K562 (cell line): Measurements from ENCODE around the gene ITPA. TPM values are rescaled to one million over a fixed set of nuclear protein-coding genes. Genes with fewer than 3 reads are reported as not detected.

Experiments
- ATAC-seq: fragments of 200-7000 bp; cut with Tn5 transposase; 3 replicates; pipeline ENCODE4 v1.9.1; 2020; ENCODE audit warnings: moderate library complexity
- BruUV-seq: library from RNA; stranded (reverse); fragments of 400-500 nt; replicated peaks from 2 replicates; lab custom pipeline; 2021; lab: Mats Ljungman, UMichigan
- CTCF ChIA-PET: fragments of 300-600 bp; formaldehyde crosslinking; extraction: SDS; loops from one replicate; lab custom pipeline; 2021; ENCODE audit warnings: low intra/inter-chr PET ratio; lab: Yijun Ruan, JAX
- POLR2A ChIA-PET: fragments of 300-600, 350-650 bp; sonication (Branson Sonifier 250); formaldehyde crosslinking; extraction: SDS; loops from one replicate; lab custom pipeline; 2021; ENCODE audit warnings: antibody characterized with exemption, inconsistent platforms; lab: Yijun Ruan, JAX
- DNase-seq, 4 experiments: peaks; one replicate each; pipeline versions ENCODE4 v3.0.0 to v3.0.0-alpha.2; 2011 to 2018; ENCODE audit warnings: low spot score in 3 of 4, mixed read lengths in 3 of 4; ENCODE audit errors: extremely low read depth in 1 of 4
- FAIRE-seq: peaks from 2 replicates; lab custom pipeline; 2011; peaks lifted over from hg19 to GRCh38; lab: Jason Lieb, UNC
- H2AFZ ChIP-seq: 2 replicates; pipeline ENCODE4 v1.6.0; 2011; ENCODE audit warnings: low read depth, low read length, control low read depth, inconsistent platforms
- H3K27ac ChIP-seq: fragments of 200-600 bp; 3 replicates; pipeline ENCODE4 v1.8.0; 2011; ENCODE audit warnings: low read depth, mild to moderate bottlenecking, control low read depth, inconsistent platforms, low read length, moderate library complexity, mixed read lengths; ENCODE audit errors: extremely low read depth
- H3K27me3 ChIP-seq, 2 experiments: fragments of 300-600 bp in 1 of 2; 2 replicates in 1 of 2; 3 replicates in 1 of 2; pipeline versions ENCODE4 v1.6.0 to v1.8.0; 2011; ENCODE audit warnings: inconsistent platforms in 2 of 2, low read length in 2 of 2, mild to moderate bottlenecking in 1 of 2, mixed read lengths in 1 of 2, moderate library complexity in 1 of 2; ENCODE audit not compliant: control insufficient read depth in 2 of 2, insufficient read depth in 2 of 2
- H3K36me3 ChIP-seq: fragments of 300-600 bp; 3 replicates; pipeline ENCODE4 v1.8.0; 2011; ENCODE audit warnings: mild to moderate bottlenecking, low read length, inconsistent platforms; ENCODE audit not compliant: control insufficient read depth, insufficient read depth
- H3K4me1 ChIP-seq, 2 experiments: fragments of 200-600 bp in 1 of 2; replicated peaks in 1 of 2; 2 replicates in 1 of 2; 3 replicates in 1 of 2; pipeline versions ENCODE4 v1.5.1 to v1.8.0; 2011; ENCODE audit warnings: inconsistent platforms in 2 of 2, low read length in 2 of 2, mild to moderate bottlenecking in 1 of 2, mixed read lengths in 1 of 2, moderate library complexity in 1 of 2; ENCODE audit not compliant: control insufficient read depth in 2 of 2, insufficient read depth in 2 of 2
- H3K4me2 ChIP-seq: 2 replicates; pipeline ENCODE4 v1.6.1; 2011; ENCODE audit warnings: low read length, control low read depth, inconsistent platforms, mixed read lengths; ENCODE audit not compliant: insufficient read depth
- H3K4me3 ChIP-seq: fragments of 200-600 bp; sonication (generic), shearing (Covaris generic); 2 replicates; pipeline ENCODE4 v1.5.1; 2016; ENCODE audit warnings: control low read depth, inconsistent platforms
- H3K79me2 ChIP-seq: fragments of 200-600 bp; 3 replicates; pipeline ENCODE4 v1.8.0; 2011; ENCODE audit warnings: low read length, inconsistent platforms; ENCODE audit not compliant: control insufficient read depth, insufficient read depth
- H3K9ac ChIP-seq, 2 experiments: 2 replicates each; pipeline versions ENCODE4 v1.6.0 to v1.6.1; 2011; ENCODE audit warnings: low read depth in 2 of 2, low read length in 2 of 2, control low read depth in 1 of 2, inconsistent platforms in 1 of 2, mild to moderate bottlenecking in 1 of 2, mixed read lengths in 1 of 2; ENCODE audit not compliant: insufficient read depth in 1 of 2
- H3K9me1 ChIP-seq: one replicate; pipeline ENCODE4 v1.6.0; 2011; ENCODE audit warnings: inconsistent platforms, mild to moderate bottlenecking, low read length, moderate library complexity; ENCODE audit not compliant: control insufficient read depth, insufficient read depth
- H3K9me3 ChIP-seq: replicated peaks from 2 replicates; pipeline ENCODE4 v1.5.1; 2011; ENCODE audit warnings: low read depth, low read length, inconsistent platforms; ENCODE audit not compliant: control insufficient read depth, insufficient read depth
- H4K20me1 ChIP-seq: replicated peaks from 2 replicates; pipeline ENCODE4 v1.6.1; 2011; ENCODE audit warnings: low read length, inconsistent platforms, mixed read lengths; ENCODE audit not compliant: control insufficient read depth, insufficient read depth
- EGR1 ChIP-seq: fragments of 450-650 bp; conservative IDR thresholded peaks from 2 replicates; pipeline ENCODE4 v1.6.1; 2017; ENCODE audit warnings: mild to moderate bottlenecking
- HMGN3 ChIP-seq: IDR thresholded peaks from 2 replicates; pipeline ENCODE4 v1.6.1; 2011; ENCODE audit warnings: borderline replicate concordance, low read depth, mild to moderate bottlenecking, mixed read lengths, low read length; ENCODE audit not compliant: insufficient read length; ENCODE audit errors: extremely low read depth
- MTF1 ChIP-seq: fragments of 250-450 bp; sonication (Bioruptor Pico); IDR thresholded peaks from 2 replicates; pipeline ENCODE4 v1.9.0; 2021; ENCODE audit warnings: moderate library complexity, mild to moderate bottlenecking, inconsistent platforms, borderline replicate concordance
- NEUROD1 ChIP-seq: fragments of 150-350 bp; IDR thresholded peaks from 2 replicates; pipeline ENCODE4 v1.6.1; 2014; ENCODE audit warnings: borderline replicate concordance, low read length, low read depth; ENCODE audit not compliant: partially characterized antibody
- NR4A1 ChIP-seq, 2 experiments: fragments of 250-450 bp in 1 of 2; fragments of 450-650 bp in 1 of 2; sonication (Bioruptor Pico) in 1 of 2; IDR thresholded peaks; 2 replicates each; pipeline versions ENCODE4 v1.4.0 to v1.6.1; 2016 to 2020; ENCODE audit warnings: mild to moderate bottlenecking in 2 of 2, missing compliant biosample characterization in 1 of 2, missing genetic modification characterization in 1 of 2, moderate library complexity in 1 of 2
- PHF8 ChIP-seq: fragments of 200-600 bp; sonication (generic); IDR thresholded peaks from 2 replicates; pipeline ENCODE4 v1.6.1; 2012; ENCODE audit warnings: mixed run types, mild to moderate bottlenecking, inconsistent platforms, low read length, moderate library complexity, borderline replicate concordance
- SREBF1 ChIP-seq: fragments of 150-350 bp; IDR thresholded peaks from 2 replicates; pipeline ENCODE4 v1.6.1; 2014; ENCODE audit warnings: antibody characterized with exemption, low read depth, low read length, borderline replicate concordance
- TOE1 ChIP-seq, 2 experiments: fragments of 450-650 bp in 1 of 2; sonication (generic) in 1 of 2; formaldehyde crosslinking in 1 of 2; IDR thresholded peaks; 2 replicates each; pipeline versions ENCODE4 v1.7.1 to v1.8.0; 2016 to 2022; ENCODE audit warnings: borderline replicate concordance in 2 of 2, mild to moderate bottlenecking in 2 of 2, antibody characterized with exemption in 1 of 2, inconsistent platforms in 1 of 2, low read depth in 1 of 2, missing genetic modification reagents in 1 of 2, moderate library complexity in 1 of 2
- XRCC4 ChIP-seq: IDR thresholded peaks from one replicate; pipeline ENCODE4 v1.6.1; 2011; ENCODE audit not compliant: insufficient read depth, insufficient read length; ENCODE audit errors: extremely low read depth
- YBX1 ChIP-seq: fragments of 450-650 bp; IDR thresholded peaks from 2 replicates; pipeline ENCODE4 v1.7.1; 2016; ENCODE audit warnings: mild to moderate bottlenecking
- ZBTB8A ChIP-seq: fragments of 450-650 bp; IDR thresholded peaks from 2 replicates; pipeline ENCODE4 v1.6.1; 2018; ENCODE audit warnings: mild to moderate bottlenecking, moderate library complexity; ENCODE audit not compliant: partially characterized antibody
- ZFPM2 ChIP-seq: fragments of 250-450 bp; sonication (Bioruptor Pico); IDR thresholded peaks from 2 replicates; pipeline ENCODE4 v1.5.1; 2022; ENCODE audit warnings: mild to moderate bottlenecking
- ZNF398 ChIP-seq: fragments of 250-450 bp; sonication (Bioruptor Pico); IDR thresholded peaks from 2 replicates; pipeline ENCODE4 v1.8.0; 2021; ENCODE audit warnings: moderate library complexity, mild to moderate bottlenecking, inconsistent platforms
- WGBS: fragments of 100-300 bp; shearing (Covaris generic); methylation state at CpG from one replicate; pipeline ENCODE4 v1.1.6; 2016; ENCODE audit warnings: low coverage, mixed read lengths; ENCODE audit not compliant: insufficient coverage; ENCODE audit errors: missing lambda C conversion rate; 5-methylcytosine and 5-hydroxymethylcytosine counted together
- in situ Hi-C: fragments of 300-500 bp; cut with MboI; formaldehyde crosslinking; loops from 4 replicates; pipeline ENCODE4 v1.15.0; 2018; ENCODE audit warnings: inconsistent platforms, mixed read lengths
- intact Hi-C: fragments of 100-400 bp; cut with micrococcal nuclease; formaldehyde crosslinking; loops from 2 replicates; pipeline ENCODE4 v1.14.2; 2022
- polyA plus RNA-seq, 8 experiments: library from polyadenylated mRNA; depleted of rRNA in 4 of 8; stranded (reverse) in 5 of 8; unstranded in 3 of 8; fragments of >200 nt; fragmentation: Nextera tagmentation in 2 of 8; fragmentation: Illumina TruSeq in 1 of 8; extraction: Ambion mirVana in 2 of 8; extraction: Trizol in 1 of 8; gene quantifications; 2 replicates each; pipeline versions ENCODE4 v1.2.1 to v1.2.3, GENCODE V29; 2011 to 2014; ENCODE audit warnings: inconsistent platforms in 1 of 8, missing spikeins in 1 of 8
- total RNA-seq, 7 experiments: library from RNA; depleted of rRNA in 6 of 7; stranded (reverse); fragments of >200 nt in 6 of 7; fragmentation: Illumina TruSeq in 2 of 7; extraction: Trizol in 2 of 7; gene quantifications; 2 replicates each; pipeline versions ENCODE4 v1.2.1 to v1.2.3, GENCODE V29; 2011 to 2021; ENCODE audit warnings: low replicate concordance in 1 of 7

ITPA gene
- total and polyA plus RNA-seq, 9 of the 15 experiments (the other 6 are each of a cell fraction or from before 2014, with no cell fraction given): 5.0 to 79.7 (median 36.7) TPM

- TF ChIP-seq ZNF398 (no peak), YBX1 (no peak), ZBTB8A (no peak)
Measured at GRCh38 chr20:3172126-3172932, 37.0 kb upstream of the ITPA start (continued).

- H3K27me3 ChIP-seq: no peaks in the 10 kb centered on the region
- intact Hi-C loops: no loop called here
- H3K4me1 ChIP-seq: peaks cover 2 to 29% of the 10 kb centered on the region in 2 experiments; a peak in 4 of 5 replicates
- no TSS peak for BruUV-seq
- H3K4me2 ChIP-seq: peak within 1 kb of the TSS; percentile 88
- ChIA-PET POLR2A (interaction anchor here (0.9 to 1.5 kb wide), 2 partner anchors 14 to 36 kb away, joined by 3 read pairs; partner anchors contain the start of gene ITPA), CTCF (no interaction called here)
- FAIRE-seq (no peak), DNase-seq (peak; percentile 79 to 84 (median 82)), ATAC-seq (peak; percentile 73)
- H2AFZ ChIP-seq: peak within 1 kb of the TSS; percentile 95
- peak within 1 kb of the TSS; percentile 83 to 94 for H3K9ac ChIP-seq
- peaks cover 11% of the 10 kb centered on the region; the same call in 2 of the 3 replicates for H3K79me2 ChIP-seq
- peak within 1 kb of the TSS; percentile 91 for H3K4me3 ChIP-seq
- in situ Hi-C loops: no loop called here
- no peaks in the 10 kb centered on the region for H3K9me3 ChIP-seq
- WGBS: 0% methylated on average over 2 of the region's 62 CpGs
- H4K20me1 ChIP-seq: no peaks in the 10 kb centered on the region
- peak within 1 kb of the TSS; percentile 87 for H3K27ac ChIP-seq
- no peaks in the 10 kb centered on the region for H3K9me1 ChIP-seq
- H3K36me3 ChIP-seq: no peaks in the 10 kb centered on the region
- no peak for TF ChIP-seq SREBF1
- no peak for TF ChIP-seq TOE1 (IDR thresholded peaks at IDR 0.05; ENCODE audit: borderline replicate concordance)
- 0 out of 2 replicates have a peak, but pooled peaks have one; percentile 9 for TF ChIP-seq TOE1 (CRISPR knock-in tag; IDR thresholded peaks at IDR 0.05; ENCODE audit: borderline replicate concordance, low read depth)
- TF ChIP-seq PHF8: peak; percentile 64; the same call in 1 of the 2 replicates
- no peak for TF ChIP-seq HMGN3
- no peak for TF ChIP-seq NR4A1 (CRISPR knock-in tag; IDR thresholded peaks at IDR 0.05)
- TF ChIP-seq NR4A1 (tag; IDR thresholded peaks at IDR 0.05): no peak
- no peak for TF ChIP-seq MTF1
- TF ChIP-seq XRCC4: no peak
- TF ChIP-seq ZFPM2 (CRISPR knock-in tag): no peak
- peak; percentile 47 for TF ChIP-seq EGR1
- no peak for TF ChIP-seq NEUROD1
Measured at GRCh38 chr20:3172933-3173609, 36.2 kb upstream of the ITPA start, which contains the start of gene LZTS3. Gene LZTS3 (minus strand): TSS chr20:3173549. CDS start chr20:3167163, 6,386 bp downstream.
